ENCODE measurements around the gene UNC5B.

Gene UNC5B

DNA sequence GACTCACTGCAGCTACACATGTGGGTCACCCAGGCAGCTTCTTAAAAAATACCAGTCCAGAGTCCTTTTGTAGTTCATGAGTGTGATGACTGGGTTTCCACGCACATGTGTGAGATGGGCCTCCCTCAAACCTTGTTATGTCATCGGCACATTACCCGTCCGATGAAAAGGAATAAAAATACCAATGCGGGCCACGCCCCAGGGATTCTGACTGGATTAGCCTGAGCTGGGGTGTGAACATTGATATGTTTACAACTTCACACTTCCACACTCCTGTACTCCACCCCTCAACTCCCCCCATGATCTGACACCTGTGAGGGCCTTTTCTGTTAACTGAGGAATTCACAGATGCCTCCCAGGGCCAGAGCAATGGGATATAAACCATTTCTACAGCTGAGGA, 112.9 kb downstream of the UNC5B start:
- DNase-seq = no peak

DNA sequence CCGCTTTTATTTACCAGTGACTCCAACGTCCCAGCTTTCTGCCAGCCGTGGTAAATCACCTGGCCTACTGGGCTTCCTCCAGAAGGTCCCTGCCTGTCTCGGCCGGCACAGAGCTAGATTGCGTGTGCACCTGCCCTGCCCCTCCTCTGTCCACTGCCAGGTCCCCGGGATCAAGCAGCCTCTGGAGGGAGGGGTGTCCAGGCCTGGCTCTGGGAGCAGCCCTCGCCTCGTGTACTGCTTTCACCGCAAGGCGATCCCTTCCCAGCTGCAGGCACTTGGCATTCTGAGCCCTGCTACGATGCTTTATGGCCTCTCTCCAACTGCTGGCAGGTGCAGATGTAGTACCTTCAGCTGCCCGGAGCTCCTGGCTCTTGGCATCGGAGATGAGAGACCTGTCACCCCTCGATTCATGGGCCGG, 114.1 kb downstream of the UNC5B start:
- no peak for DNase-seq

DNA sequence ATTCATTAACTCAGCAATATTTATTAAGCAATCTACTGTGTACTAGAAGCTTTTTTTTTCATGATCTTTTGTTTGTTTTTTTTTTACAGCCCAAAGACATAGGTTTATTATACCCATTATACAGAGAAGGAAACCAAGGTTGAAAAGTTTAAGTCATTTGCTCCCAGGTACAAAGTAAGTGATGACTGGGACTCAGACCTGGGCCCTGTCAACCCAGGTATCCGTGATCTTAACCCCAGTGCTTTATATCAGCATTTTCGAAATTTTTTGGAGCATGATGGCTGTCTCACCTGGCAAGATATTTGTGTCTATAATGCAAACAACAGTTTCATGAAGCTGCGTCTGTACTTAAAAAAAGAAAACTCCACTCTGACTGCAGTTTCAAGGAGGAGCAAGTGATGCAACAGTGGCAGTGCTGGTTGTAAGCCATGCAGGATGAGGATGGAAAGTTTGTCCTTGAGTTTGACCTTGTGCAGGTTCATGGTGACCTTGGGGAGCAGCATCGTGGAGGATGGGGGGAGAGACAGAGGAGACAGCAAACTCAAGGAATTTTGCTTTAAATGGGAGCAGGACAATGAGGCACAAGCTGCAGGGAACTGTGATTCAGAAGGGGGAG, 118.5 kb downstream of the UNC5B start:
- DNase-seq = no peak

DNA sequence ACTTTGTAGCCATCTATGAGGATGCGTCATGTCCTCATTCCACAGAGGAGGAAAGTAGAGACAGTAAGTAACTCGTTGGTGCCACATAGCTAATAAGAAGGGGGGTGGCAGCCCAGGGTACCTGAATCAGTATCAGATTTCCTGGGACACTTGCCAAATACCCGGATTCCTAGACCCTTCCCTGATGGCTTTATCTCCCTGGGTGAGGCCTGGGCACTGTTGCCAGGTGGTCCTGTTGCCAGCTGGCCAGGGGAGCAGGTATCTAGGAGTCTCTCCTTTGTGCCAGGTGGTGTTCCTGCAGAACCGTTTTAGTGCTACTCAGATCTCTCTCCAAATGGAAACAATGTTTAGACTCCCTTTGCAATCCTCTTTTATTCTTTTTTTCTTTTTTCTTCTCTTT, 119.4 kb downstream of the UNC5B start:
- DNase-seq = no peak

DNA sequence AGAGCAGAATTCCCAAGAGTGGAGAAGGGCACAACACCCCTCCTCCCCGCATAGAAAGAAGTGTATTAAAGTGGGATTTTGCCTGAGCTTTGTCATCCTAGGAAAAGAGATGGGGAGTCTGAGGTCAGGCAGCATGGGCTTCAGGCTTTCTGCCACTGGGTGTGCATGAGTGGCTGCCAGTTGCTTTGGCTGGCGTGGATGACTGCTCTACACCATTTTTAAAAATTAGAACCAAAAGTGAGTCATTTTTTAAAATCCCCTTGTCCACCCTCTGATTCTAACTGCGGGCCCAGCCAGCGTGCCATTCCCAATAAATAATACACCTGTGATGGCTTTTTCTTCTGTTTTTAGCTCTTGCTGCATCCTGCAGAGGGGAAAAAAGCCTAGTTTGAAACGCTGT, 120.1 kb downstream of the UNC5B start:
- DNase-seq = no peak

DNA sequence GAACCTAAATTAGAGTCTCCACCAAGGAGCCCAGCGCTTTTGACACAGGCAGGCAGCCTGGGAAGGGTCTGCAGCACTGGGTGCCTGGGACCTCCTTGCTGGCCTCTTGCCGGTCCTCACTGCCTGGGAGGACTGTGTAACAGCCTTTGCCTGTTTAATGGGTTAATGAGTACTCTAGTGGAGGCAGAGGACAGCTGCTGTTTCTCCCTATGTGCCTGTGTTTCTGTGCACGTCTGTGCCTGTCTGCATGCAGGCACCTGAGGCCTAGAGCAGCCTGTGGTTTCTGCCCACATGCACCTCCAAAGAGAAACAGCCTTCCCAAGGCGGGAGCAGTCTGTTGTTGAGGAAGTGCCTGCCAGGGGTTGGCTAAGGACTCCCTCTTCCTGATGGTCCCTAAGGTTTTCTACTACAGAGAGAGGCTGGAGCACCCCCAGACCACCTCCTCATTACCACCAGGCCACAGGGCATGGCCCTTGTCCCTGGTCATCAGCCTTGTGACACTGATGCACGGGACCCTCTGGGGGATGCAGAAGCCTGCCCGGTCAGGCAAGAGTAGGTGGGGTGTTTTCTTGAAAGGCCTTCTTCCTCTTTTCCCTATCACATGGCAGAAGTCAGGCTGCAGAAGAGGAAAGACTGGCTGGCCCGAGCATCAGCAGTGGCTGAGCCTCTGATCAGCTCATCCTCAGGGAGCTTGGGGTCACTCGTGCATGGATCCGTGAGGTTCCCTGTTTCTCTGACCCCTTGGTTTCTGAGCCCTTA, 120.9 kb downstream of the UNC5B start:
- no peak for DNase-seq

DNA sequence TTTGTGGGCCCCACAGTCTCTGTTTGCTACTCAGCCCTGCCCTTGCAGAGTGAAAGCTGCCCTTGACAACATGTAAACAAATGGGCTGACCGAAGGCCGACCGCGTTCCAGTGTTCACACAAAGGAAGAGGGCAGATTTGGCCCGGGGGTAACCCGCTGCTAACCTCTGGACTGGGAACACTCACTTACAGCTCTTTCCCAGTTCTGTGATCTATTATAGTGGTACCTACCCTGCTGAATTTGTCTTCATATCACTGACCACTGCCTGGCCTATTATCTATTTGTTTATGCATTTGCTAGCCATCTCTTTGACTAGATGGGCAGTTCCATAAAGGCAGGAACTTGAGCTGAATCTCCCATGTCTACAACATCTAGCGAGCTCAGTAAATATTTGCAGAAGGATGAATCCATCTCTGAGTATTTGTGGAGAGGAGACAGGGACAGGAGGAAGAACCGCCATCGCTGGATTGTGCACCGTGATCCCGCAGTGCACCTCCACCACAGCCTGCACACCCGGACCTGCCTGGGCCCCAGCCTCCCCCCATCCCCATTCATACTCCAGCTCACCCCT, 121.9 kb downstream of the UNC5B start:
- DNase-seq = no peak

DNA sequence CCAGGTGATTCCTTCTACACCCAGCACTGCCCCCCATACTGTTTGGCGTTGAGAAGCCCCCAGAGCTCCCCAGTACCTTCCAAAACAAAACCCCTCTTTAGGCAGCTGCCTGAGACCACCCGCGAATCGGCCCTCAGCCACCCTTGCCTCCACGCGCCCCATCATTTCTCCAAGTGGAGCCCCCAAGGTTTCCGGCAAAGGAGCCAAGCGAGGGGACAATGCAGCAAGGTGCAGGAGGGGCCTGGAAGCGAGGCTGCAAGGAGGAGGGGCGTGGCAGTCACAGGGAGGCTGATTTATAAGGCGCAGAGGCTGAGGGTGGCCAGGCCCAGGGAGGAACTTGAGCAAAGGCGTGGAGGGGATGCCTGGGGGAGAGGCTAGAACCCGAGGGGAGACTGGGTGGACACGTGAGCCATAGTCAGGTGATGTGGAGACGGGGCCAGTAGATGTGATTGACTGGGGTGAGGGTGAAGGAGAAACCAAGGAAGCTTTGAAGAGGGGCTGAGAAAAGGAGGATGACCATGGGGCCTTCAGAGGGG, 122.9 kb downstream of the UNC5B start:
- no peak for DNase-seq

DNA sequence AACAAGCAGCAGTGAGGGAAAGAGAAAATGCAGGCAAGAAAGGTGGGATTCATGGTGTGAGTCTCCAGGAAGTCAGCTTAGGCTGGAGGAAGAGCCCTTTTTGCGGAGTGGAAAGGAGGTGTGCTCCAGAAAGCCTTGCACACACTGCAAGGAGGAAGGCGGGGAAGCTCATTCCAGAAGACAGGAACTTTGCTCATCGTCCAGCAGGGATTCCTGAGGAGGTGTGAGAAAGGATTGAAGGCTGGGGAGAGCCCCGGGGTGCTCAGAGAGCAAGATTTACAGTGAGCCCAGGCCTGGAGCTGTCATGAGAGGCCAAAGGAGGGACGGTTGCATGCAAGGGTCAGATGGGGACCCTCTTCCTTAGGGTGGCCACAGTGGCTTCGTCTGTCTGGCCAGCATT, 124.3 kb downstream of the UNC5B start:
- DNase-seq = no peak

DNA sequence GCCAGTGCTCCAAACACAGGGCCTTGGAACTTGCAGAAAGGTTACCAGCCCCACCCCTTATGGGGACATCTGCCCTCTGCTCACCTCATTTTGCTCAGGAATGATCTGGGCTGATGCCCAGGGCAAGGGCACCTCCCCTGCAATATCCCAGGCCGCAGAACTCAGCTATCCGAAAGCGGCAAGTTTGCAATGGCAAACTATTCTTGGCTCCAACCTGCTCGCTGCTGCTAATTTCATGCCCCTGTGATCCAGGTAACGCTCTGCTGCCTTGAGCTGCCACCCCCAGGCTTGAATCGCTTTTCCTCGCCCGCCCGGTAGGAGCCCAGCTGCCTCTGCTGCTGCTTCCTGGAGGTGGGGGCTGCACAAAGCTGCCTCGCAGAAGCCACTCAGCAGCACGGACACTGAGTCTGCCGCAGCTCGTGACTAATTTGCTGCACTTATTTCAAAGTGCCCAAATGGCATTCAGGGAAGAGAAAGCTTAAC, 124.9 kb downstream of the UNC5B start:
- DNase-seq = no peak

DNA sequence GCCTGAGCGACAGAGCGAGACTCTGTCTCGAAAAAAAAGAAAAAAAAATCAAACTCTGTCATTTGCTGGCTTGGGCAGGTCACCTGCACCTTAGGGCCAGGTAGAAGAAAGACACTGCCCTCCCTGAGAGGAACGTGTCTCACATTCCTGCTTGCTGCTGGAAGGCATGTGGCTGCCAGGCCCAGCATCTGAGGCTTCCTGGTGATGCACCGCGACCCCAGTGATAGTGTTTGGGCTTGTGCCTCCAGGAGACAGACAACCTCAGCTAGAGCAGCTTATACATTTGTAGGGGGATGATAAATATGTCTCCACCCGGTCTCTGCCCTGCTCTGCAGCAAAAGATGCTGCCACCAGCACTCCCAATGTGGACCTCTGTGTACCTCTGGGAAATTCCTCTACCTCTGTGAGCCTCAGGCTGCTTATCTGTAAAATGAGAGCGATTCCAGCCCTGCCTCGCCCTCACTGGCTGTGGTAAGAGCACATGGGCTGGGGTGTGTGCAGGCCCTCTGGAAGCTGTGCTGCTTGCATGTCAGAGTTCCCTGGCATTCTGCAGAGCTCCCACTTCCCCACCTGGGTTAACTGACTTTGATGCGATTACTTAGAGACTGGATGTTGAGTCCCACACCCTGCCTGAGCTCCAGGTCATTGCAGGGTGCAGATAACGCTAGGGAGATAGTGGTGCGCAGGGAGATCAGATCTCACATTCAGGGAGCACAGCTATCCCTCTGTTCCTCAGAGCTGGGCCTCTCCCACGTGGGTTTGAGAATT, 126.5 kb downstream of the UNC5B start:
- DNase-seq = no peak

DNA sequence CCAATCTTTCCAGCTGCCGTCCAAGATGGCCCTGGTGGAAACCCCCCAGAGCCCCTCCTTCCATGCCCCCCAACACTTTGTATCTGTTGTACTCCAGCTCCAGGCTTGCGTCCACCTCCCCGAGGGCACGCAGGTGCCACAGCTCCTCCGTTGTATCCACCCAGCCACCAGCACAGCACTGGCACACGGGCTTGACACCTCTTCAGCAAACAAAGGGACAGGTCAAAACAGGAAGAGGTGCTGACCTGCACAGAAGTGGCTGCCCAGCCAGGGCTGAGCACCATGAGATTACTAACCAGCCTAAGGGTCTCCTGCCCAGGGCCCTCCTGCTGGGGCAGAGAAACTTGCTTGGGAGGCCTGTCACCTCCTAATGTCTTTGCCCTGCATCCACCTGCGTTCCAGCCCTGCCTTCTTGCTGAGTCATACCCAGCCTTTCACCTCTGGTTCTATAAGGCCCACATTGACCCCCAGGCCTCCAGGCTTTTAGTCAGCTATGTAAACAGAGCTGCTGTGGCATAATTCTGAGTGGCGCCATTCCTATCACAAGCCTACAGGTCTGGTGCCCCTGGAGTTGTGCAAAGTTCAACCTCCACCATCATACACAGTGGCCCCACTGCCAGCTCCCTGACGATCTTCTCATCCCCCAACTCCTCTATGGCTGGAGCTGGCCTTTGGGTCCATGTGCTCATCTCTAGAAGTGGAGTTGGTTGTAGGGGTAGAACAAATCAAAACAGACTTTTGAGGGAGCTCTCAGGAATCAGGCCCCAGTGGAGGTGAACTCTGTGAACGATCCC, 127.6 kb downstream of the UNC5B start:
- DNase-seq = no peak

DNA sequence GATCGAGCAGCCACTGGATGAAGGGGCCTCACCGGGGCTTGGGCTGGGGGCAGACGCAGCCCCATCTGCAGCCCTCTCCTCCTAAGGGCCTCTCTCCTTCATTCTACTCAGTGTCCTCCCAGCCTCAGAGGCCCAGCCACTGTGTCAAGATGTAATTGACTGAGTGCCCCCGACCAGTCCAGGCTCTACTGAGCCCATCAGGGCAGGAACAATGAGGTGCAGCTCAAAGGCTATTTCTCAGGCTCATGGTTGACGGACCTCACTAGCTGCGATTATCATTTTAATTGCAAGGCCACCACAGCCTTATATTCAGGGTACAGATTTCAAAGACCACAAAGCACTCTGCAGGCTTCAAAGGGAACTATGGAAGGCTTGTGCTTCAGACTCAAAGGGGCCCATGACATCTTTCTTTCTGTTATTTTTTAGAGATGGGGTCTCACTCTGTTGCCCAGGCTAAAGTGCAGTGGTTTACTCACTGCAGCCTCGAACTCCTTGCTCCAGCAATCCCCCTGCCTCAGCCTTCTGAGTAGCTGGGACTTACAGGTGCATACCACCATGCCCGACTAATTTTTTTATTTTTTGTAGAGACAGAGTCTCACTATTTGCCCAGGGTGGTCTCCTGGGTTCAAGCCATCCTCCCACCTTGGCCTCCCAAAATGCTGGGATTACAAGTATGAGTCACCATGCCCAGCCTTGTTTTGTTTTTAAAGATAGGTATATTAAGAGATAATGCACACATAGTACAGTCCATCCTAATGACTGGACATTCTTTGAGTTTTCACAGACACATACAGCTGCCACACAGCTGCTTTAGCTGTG, 130.4 kb downstream of the UNC5B start:
- no peak for DNase-seq

DNA sequence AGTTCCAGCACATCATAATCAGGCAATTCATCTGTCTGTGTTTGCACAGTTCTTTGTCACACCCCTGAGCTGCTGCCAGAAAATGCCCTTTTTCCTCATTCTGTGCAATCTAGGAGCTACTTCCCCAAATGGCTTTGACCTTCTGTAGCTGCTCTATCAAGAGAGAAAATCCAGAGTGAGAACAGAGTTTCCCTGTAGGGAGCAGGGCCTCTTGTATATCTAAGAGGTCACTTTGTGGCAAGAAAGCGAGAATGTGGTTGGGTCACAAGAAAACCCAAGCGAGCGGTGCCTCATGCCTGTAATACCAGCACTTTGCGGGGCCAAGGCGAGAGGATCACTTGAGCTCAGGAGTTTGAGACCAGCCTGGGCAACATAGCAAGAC, 131.0 kb downstream of the UNC5B start:
- no peak for DNase-seq

DNA sequence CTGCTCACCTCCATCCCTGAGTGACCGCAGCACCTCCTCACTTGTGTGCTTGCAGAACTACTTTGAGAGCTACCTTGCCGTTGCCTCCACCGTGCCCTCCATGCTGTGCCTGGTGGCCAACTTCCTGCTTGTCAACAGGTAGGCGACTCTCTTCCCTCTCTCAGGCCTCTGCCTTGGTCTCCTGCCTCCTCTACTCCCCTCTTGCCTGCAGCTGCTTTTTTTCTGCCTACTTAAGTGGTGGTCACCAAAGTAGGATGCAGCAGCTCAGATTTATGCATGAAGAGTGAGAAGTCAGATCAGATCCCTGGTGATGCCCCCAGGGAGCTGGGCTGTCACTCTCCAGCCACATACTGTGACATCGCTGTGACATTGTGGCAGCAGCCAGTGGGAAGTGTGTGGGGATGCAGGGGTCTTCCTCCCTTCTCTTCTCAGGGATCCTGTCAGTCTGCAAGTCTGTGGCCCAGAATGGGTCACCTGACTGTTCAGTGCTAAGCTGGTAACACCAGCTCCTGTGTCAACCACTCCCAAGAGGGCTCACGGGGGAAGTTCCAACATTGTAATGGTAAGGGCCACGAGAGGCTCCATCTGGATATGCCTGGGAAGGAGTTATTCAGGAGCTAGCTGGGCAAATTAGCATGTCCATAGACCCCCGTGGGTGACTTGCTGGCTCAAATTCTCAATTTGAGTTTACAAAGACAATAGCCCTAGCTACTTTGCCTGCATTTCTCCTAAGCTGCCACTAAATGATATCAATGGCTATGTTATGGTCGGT, 132.0 kb downstream of the UNC5B start:
- DNase-seq = no peak

DNA sequence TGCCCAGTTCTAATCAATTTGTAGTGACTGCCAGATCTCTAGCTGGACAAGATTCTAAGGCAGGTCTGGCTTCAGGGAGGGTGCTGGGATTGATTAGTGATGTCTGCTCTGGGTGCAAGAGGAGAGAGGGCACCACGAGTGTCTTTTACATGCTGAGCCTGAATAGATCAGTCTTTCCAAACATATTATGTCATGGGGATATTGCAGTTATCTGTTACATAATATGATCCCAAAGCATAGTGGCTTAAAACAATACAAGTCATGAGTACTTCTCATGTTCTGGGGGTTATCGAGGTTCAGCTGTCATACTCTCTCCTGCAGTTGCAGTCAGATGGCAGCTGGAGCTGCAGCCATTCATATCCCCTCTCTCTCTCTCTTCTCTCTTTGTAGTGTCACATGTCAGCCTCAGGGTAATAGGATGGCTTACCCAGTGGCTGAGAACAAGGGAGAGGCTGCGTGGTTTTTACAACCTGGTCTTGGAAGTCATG, 132.7 kb downstream of the UNC5B start:
- no peak for DNase-seq

DNA sequence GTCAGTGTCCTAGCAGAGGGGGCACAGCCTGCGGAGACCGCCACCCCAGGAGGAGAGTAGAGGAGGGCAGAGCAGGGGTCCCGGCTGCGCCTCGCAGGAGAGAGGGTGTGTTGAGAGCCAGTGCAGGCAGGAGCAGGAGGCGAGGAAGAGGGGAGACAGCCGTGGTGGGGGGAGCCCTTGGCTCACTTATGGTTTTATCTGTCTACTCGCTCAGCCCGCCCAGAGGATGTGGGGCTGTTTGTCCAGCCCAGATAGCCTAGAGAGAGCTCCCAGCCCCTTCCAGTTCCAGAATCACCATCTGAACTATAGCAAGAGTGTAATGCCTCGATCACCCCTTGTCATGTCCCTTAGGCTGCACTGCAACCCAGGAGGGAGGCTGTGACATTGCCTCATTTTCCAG, 133.3 kb downstream of the UNC5B start:
- DNase-seq = no peak

DNA sequence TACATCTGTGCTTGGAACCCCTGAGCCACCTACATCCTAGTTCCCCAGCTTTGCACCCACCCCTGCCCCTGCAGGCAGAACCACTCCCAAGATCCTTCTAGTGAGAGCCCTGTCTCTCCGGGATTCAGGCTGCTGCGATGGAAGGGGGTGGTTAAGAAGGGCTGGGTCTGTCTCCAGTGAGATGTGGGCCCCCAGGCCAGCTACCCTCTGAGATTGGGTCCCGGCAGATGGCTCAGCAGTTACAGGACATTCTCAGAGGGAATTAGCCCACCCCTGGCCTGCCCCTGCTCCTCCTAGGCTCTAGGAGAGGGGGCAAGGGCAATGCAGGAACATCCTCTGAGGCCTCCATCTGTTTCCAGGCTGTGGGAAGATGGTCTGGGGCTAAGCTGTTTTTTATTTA, 134.4 kb downstream of the UNC5B start:
- DNase-seq = no peak

DNA sequence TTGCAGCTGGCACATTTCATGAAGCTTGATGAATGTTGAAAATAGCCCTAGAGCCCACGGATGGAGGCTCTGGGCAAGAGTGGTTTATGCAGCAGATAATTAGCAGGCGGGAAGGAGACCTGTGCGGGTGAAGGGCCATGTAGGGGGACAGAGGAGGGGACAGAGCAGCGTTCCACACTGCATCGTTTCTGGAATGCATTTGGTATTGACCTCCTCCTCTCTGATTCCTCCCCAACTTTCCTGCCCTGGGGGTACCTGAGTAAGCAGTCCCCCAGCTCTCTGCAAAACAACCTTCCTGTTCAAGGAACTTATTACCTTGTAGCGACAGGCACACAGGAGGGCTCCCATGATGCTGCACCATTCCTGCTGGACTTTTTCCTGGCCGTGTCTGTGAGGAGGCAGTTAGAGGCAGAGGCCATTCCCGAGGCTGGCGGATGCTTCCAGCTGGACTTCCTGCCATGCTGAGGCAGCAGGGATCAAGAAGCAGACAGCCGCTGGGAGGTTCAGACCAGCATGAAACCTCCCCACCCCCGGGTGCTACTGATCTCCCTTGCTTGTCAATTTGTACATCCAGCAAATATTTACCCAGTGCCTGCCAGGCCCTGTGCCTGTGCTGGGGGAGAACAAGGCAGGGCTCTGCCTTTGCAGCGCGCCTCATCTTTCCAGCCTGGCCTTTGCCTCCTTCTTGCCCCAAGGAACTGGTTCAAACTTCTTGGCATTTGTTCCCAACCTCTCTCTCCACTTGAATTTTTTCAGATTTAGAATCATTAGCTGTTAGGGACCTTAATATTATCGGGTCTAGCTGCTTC, 135.4 kb downstream of the UNC5B start:
- no peak for DNase-seq

DNA sequence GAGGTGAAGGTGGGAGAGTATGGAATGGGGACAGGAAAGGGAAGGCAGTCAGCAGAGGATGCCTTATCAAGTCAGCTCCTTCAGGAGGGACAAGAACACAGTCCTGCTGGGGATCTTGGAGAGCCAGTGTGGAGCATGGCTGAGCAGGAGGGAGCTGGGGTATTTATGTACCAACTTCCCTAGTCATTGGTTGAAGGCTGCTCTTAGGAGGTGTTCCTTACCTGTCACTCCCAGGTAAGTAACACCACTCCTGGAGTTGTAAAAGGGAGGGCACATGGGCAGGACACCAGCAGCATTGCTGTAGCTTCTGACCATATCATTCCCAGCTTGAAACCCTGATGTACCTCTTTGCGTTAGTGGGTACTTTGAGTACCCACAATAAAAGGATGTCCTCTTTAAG, 136.5 kb downstream of the UNC5B start:
- DNase-seq = no peak

Measured in NK-92 treated with Interleukin-12 subunit alpha and Interleukin-12 subunit beta, amount 100 ng/mL, for 24 hours (cell line).